ACC112 (cell line): ENCODE results near the gene RGS3.

ENCODE experiments used
- H2AFZ ChIP-seq: fragments of 200-600 bp; sonication (generic); one replicate; pipeline ENCODE4 v1.6.0; 2017; ENCODE audit warnings: antibody characterized with exemption, low read length; ENCODE audit not compliant: unreplicated experiment
- H3K27ac ChIP-seq: fragments of 200-600 bp; sonication (generic); 2 replicates; pipeline ENCODE4 v1.5.1; 2014; ENCODE audit warnings: low read depth, mild to moderate bottlenecking, antibody characterized with exemption, low read length, moderate library complexity
- H3K27me3 ChIP-seq: fragments of 200-600 bp; sonication (generic); 2 replicates; pipeline ENCODE4 v1.6.1; 2014; ENCODE audit warnings: mild to moderate bottlenecking, antibody characterized with exemption, low read length, moderate library complexity, mixed read lengths; ENCODE audit not compliant: insufficient read depth
- H3K36me3 ChIP-seq: fragments of 200-600 bp; sonication (generic); 2 replicates; pipeline ENCODE4 v1.6.1; 2016; ENCODE audit warnings: mild to moderate bottlenecking, antibody characterized with exemption, low read length, moderate library complexity, mixed read lengths; ENCODE audit not compliant: insufficient read depth
- H3K4me1 ChIP-seq: fragments of 200-600 bp; sonication (generic); one replicate; pipeline ENCODE4 v1.6.1; 2016; ENCODE audit warnings: low read length, mixed read lengths; ENCODE audit not compliant: insufficient read depth, unreplicated experiment, control insufficient read depth
- H3K4me3 ChIP-seq: fragments of 200-600 bp; sonication (generic); 2 replicates; pipeline ENCODE4 v1.5.1; 2014; ENCODE audit warnings: mild to moderate bottlenecking, low read depth, low read length
- H3K79me2 ChIP-seq: fragments of 200-600 bp; sonication (generic); one replicate; pipeline ENCODE4 v1.6.0; 2016; ENCODE audit warnings: low read length; ENCODE audit not compliant: control insufficient read depth, unreplicated experiment, insufficient read depth

The RGS3 gene

GRCh38 chr9:113511856-113512761 is 48.6 kb downstream of the RGS3 start:
- H3K79me2 ChIP-seq: no peaks in the 10 kb centered on the region
- no peak overlapping the region for H3K4me3 ChIP-seq
- peaks cover 8% of the 10 kb centered on the region for H3K4me1 ChIP-seq
- no peaks in the 10 kb centered on the region for H3K27me3 ChIP-seq
- no peak overlapping the region for H2AFZ ChIP-seq
- H3K36me3 ChIP-seq: no peaks in the 10 kb centered on the region
- no peak overlapping the region for H3K27ac ChIP-seq

GRCh38 chr9:113513111-113513510 is 49.6 kb downstream of the RGS3 start:
- no peaks in the 10 kb centered on the region for H3K79me2 ChIP-seq
- no peaks in the 10 kb centered on the region for H3K27me3 ChIP-seq
- H3K4me3 ChIP-seq: no peak overlapping the region
- peaks cover 8% of the 10 kb centered on the region for H3K4me1 ChIP-seq
- no peak overlapping the region for H3K27ac ChIP-seq
- no peak overlapping the region for H2AFZ ChIP-seq
- no peaks in the 10 kb centered on the region for H3K36me3 ChIP-seq

DNA sequence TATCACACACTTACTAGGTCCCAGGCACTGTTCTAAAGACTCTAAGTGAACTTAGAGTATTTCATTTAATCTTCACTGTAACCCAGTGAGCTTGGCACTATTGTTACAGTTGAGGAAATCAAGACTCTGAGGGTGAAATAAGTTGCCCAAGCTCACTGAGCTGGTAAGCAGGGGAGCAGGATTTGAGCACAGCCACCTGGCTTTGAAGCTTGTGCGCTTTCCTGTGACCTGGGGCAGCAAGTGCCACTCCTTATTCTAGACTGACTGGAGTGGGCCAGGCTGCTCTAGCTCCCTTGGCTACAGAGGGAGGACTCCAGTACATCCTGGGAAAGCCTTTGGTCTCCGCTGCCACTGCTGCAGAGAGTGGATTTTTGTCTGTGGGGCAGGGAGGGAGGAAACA is 50.0 kb downstream of the RGS3 start:
- Histone ChIP-seq H3K27me3 (no peaks in the 10 kb centered on the region), H2AFZ (no peak overlapping the region), H3K79me2 (no peaks in the 10 kb centered on the region), H3K27ac (no peak overlapping the region), H3K4me1 (peaks cover 8% of the 10 kb centered on the region), H3K36me3 (no peaks in the 10 kb centered on the region), H3K4me3 (no peak overlapping the region)

GRCh38 chr9:113514061-113514460 is 50.5 kb downstream of the RGS3 start:
- Histone ChIP-seq H3K27ac (no peak overlapping the region), H3K4me3 (no peak overlapping the region)

GRCh38 chr9:113514748-113515147 is 51.2 kb downstream of the RGS3 start:
- no peaks in the 10 kb centered on the region for H3K27me3 ChIP-seq
- H2AFZ ChIP-seq: no peak overlapping the region
- H3K36me3 ChIP-seq: no peaks in the 10 kb centered on the region
- no peak overlapping the region for H3K27ac ChIP-seq
- no peaks in the 10 kb centered on the region for H3K79me2 ChIP-seq
- no peak overlapping the region for H3K4me3 ChIP-seq
- H3K4me1 ChIP-seq: peaks cover 10% of the 10 kb centered on the region

More at GRCh38 chr9:113514061-113514460, 50.5 kb downstream of the RGS3 start:
- peaks cover 8% of the 10 kb centered on the region for H3K4me1 ChIP-seq
- H3K79me2 ChIP-seq: no peaks in the 10 kb centered on the region
- H3K36me3 ChIP-seq: no peaks in the 10 kb centered on the region
- no peaks in the 10 kb centered on the region for H3K27me3 ChIP-seq
- no peak overlapping the region for H2AFZ ChIP-seq

GRCh38 chr9:113515862-113516261 is 52.3 kb downstream of the RGS3 start:
- peaks cover 14% of the 10 kb centered on the region for H3K4me1 ChIP-seq
- no peaks in the 10 kb centered on the region for H3K27me3 ChIP-seq
- H3K79me2 ChIP-seq: no peaks in the 10 kb centered on the region
- no peak overlapping the region for H3K27ac ChIP-seq
- H2AFZ ChIP-seq: no peak overlapping the region
- no peaks in the 10 kb centered on the region for H3K36me3 ChIP-seq
- H3K4me3 ChIP-seq: no peak overlapping the region

- peaks cover 12% of the 10 kb centered on the region for H3K4me1 ChIP-seq
- no peaks in the 10 kb centered on the region for H3K27me3 ChIP-seq
- H3K4me3 ChIP-seq: no peak overlapping the region
- H3K36me3 ChIP-seq: no peaks in the 10 kb centered on the region
- no peak overlapping the region for H2AFZ ChIP-seq
- no peaks in the 10 kb centered on the region for H3K79me2 ChIP-seq
- H3K27ac ChIP-seq: no peak overlapping the region
Measured at GRCh38 chr9:113516840-113517577, 53.5 kb downstream of the RGS3 start.

DNA sequence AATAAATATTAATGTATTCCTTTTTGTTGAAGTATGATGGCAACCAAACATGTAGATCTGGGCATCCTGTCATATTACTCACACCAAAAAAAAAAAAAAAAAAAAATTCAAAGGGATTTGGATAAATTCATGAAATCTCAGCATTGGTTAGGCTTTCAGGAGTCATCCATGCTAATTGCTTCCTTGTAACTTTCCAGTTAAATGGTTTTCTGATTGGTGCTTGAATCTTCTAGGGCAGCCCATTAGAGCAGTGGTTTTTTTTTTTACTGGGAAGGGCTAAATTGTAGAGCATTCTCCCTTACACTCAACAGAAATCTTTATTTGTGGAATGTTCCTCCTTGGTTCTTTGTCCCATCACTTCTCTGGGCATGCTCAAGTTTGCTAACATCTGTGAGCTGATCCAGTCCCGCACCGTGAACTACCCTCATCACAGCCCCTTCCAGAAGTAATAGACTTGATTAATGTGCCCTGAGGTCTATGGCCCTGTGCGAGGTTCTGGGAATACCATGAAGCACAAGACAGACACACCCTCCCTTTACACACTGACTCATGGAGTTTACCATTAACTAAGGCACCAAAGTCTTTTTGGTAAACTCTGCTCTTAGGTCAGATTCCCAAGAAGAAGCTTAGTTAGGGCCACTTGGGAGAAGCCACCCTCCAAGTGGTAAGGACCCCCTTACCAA is 56.0 kb downstream of the RGS3 start:
- Histone ChIP-seq H3K27ac (no peak overlapping the region), H3K4me3 (no peak overlapping the region), H2AFZ (no peak overlapping the region), H3K36me3 (no peaks in the 10 kb centered on the region), H3K79me2 (no peaks in the 10 kb centered on the region), H3K27me3 (peaks cover 13% of the 10 kb centered on the region), H3K4me1 (peaks cover 6% of the 10 kb centered on the region)

GRCh38 chr9:113520109-113520642 is 56.6 kb downstream of the RGS3 start:
- Histone ChIP-seq H3K4me3 (no peak overlapping the region), H2AFZ (no peak overlapping the region), H3K36me3 (no peaks in the 10 kb centered on the region), H3K79me2 (no peaks in the 10 kb centered on the region), H3K27ac (no peak overlapping the region), H3K4me1 (peaks cover 6% of the 10 kb centered on the region), H3K27me3 (peaks cover 15% of the 10 kb centered on the region)

- Histone ChIP-seq H3K4me3 (no peak overlapping the region), H3K27me3 (peaks cover 15% of the 10 kb centered on the region), H3K79me2 (no peaks in the 10 kb centered on the region), H3K36me3 (no peaks in the 10 kb centered on the region), H3K4me1 (peaks cover 6% of the 10 kb centered on the region), H3K27ac (no peak overlapping the region), H2AFZ (no peak overlapping the region)
Measured at GRCh38 chr9:113521693-113522255, 58.2 kb downstream of the RGS3 start.
